GM19239 (cell line): ENCODE data around the gene PLSCR5.
A peak's percentile ranks its signal among the peaks of the same experiment; 100 is the strongest.

Experiments
- DNase-seq: peaks from one replicate; pipeline ENCODE4 v3.0.0; 2011; ENCODE audit warnings: low spot score; ENCODE audit not compliant: insufficient read length
- FAIRE-seq: peaks from 2 replicates; lab custom pipeline; 2011; peaks lifted over from hg19 to GRCh38; lab: Jason Lieb, UNC

Gene PLSCR5

GRCh38 chr3:146546366-146546965 is 58.7 kb downstream of the PLSCR5 start:
- DNase-seq (no peak), FAIRE-seq (no peak)

GRCh38 chr3:146544929-146545528 is 60.1 kb downstream of the PLSCR5 start:
- FAIRE-seq (no peak), DNase-seq (no peak)

GRCh38 chr3:146544002-146544928 is 60.9 kb downstream of the PLSCR5 start, which contains the start of gene PLSCR1:
Gene PLSCR1, minus strand, starts transcription at chr3:146544607. Its CDS starts 8,055 bp downstream, at chr3:146536552.
- DNase-seq (peak; percentile 44), FAIRE-seq (peak; percentile 87)

GRCh38 chr3:146543461-146544001 is 61.6 kb downstream of the PLSCR5 start:
- no peak for FAIRE-seq
- DNase-seq, result no peak

- FAIRE-seq (no peak), DNase-seq (no peak)
These were observed 62.2 kb downstream of the PLSCR5 start for GRCh38 chr3:146542978-146543377.

- DNase-seq (no peak), FAIRE-seq (no peak)
These were observed 63.0 kb downstream of the PLSCR5 start for GRCh38 chr3:146542179-146542578.

- no peak for DNase-seq
- FAIRE-seq, result no peak
These were observed 64.2 kb downstream of the PLSCR5 start for GRCh38 chr3:146540978-146541377.

- FAIRE-seq, result peak; percentile 39
- DNase-seq, result no peak
These were observed 64.9 kb downstream of the PLSCR5 start for GRCh38 chr3:146540236-146540635.

- no peak for FAIRE-seq
- DNase-seq, result no peak
These were observed 65.8 kb downstream of the PLSCR5 start for GRCh38 chr3:146539315-146539714.

- no peak for FAIRE-seq
- DNase-seq, result no peak
These were observed 67.5 kb downstream of the PLSCR5 start for GRCh38 chr3:146537603-146538002.

GRCh38 chr3:146536681-146537080 is 68.5 kb downstream of the PLSCR5 start:
- no peak for FAIRE-seq
- no peak for DNase-seq
